HG03575 (cell line): ENCODE results near the gene XIRP2.

Experiments
- ATAC-seq: cut with Tn5 transposase; IDR thresholded peaks from one replicate; pipeline ENCODE4 v1.9.1; 2021; ENCODE audit not compliant: unreplicated experiment, insufficient number of reproducible peaks, low FRiP score; ENCODE audit errors: extremely low read depth

Gene XIRP2

DNA sequence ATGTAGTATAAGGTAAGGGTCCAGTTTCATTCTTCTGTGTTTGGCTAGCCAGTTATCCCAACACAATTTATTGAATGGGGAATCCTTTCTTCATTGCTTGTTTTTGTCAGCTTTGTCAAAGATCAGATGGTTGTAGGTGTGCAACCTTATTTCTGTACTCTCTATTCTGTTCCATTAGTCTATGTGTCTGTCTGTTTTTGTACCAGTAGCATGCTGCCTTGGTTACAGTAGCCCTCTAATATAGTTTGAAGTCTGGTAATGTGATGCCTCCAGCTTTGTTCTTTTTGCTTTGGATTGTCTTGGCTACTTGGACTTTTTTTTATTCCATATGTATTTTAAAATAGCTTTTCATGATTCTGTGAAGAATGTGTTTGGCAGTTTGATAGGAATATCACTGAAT, 222.1 kb downstream of the XIRP2 start:
- ATAC-seq: no peak

DNA sequence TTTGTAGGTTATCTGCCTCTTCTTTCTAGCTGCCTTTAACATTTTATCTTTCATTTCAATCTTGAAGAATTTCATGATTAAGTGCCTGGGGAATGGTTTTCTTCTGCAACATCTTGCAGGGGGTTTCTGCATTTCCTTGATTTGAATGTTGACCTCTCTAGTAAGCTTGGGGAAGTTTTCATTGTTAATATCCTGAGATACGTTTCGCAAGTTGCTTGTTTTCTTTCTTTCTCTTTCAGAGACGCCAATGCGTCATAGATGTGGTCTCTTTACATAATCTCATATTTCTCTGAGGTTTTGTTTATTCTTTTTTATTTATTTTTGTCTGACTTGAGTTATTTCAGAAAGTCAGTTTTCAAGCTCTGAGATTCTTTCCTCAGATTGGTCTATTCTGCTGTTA, 225.7 kb downstream of the XIRP2 start:
- no peak for ATAC-seq

DNA sequence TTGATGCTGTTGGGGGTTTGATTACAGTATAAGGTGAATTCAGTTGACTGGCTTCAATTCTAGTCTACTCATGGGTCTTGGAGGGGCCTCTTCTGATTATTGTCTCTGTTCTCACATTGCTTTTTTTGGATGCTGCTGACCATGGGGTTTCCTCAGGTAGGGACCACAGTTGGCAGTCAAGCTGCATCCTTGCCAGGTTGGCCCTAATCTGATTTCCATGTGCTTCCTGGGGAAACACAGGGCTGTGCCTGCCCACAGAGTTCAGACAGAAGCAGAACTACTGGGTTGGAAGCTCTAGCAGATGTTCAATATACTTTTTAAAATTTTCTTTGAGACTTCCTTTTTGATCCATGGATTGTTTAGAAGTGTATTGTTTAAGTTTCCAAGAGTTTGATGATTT, 227.3 kb downstream of the XIRP2 start:
- ATAC-seq: no peak

DNA sequence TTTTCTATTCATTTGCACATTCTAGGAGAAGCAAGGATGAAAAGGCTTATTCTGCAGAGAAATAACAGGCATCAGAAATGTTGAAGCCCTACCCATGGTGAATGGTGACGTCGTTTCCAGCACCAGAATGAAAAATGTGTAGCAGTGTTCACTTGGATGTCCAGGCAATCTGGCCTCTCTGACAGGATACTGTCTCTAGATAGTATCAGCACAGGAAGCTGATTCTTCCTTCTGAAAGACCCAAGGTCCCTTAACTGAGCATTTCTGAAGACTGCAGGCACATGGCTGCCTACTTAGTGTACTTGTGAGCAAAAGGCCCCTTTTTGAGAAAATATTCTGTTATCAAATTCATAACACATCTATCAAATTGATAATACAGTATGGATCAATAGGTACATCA, 234.1 kb downstream of the XIRP2 start:
- ATAC-seq: no peak

DNA sequence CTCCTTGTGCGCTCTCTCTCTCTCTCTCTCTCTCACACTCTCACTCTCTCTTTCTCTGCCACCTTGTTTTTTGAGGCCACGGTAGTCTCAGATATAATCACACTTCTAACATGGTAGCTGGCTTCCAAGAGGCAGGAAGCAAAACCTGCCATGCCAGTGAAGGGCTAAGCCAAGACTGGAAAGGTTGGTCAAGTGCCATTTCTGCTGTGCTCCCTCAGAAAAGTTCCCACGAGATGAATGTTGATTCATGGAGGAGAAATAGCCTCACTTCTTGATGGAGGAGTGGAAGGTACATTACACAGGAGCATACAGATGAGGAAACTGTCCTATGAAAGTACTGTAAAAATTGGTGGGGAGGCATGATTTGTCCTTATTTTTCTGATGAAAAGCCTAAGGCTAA, 237.9 kb downstream of the XIRP2 start:
- no peak for ATAC-seq

DNA sequence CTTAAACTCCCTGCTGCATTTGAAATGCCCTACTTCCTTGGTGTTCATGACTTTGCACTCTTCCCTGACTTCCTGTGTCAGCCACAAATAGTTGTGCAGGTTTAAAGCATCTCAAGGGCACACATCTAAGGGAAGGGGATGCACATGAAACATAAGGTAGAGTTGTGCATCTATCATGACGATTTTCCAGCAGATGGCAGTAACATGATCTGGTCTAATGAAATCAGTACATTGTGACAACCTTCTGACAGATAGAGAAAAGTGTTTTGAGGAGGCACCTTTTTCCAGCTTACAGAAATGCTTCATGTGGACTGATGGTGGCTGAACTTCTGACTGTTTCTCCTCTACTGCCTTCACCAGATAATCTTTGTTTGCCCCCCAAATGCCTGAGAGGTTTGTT, 238.9 kb downstream of the XIRP2 start:
- no peak for ATAC-seq

DNA sequence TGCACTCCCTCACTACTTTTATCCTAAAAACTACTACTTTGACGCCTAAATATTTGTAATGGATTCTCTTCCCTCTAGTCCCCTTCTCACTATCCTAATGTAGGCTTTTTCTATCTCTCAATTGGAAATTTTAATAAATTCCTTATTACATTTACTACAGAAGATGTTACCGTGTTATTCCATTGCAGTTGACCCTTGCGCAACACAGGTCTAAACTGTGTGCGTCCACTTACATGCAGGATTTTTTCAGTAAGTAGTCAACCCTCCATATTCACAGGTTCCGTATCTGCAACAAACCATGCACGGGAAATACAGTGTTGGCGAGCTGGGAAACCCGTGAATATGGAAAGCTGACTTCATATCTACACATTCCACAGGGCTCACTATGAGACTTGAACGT, 239.8 kb downstream of the XIRP2 start:
- ATAC-seq: no peak

DNA sequence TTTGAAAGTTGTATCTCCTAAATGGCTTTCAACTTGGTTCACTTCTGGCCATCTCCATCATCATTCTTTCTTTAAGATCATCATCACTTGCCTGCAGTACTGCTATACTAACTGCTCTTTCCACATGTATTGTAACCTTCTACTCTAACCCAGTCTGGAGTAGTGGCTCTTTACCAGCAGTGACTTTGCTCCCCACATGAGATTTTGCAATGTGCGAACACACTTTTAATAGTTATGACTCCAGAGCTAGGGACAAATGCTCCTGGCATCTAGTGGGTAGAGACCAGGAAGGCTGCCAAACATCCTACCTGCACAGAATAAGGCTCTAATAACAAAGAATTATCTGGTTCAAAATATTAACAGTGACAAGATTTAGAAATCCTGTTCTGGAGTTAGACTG, 243.8 kb downstream of the XIRP2 start:
- no peak for ATAC-seq

DNA sequence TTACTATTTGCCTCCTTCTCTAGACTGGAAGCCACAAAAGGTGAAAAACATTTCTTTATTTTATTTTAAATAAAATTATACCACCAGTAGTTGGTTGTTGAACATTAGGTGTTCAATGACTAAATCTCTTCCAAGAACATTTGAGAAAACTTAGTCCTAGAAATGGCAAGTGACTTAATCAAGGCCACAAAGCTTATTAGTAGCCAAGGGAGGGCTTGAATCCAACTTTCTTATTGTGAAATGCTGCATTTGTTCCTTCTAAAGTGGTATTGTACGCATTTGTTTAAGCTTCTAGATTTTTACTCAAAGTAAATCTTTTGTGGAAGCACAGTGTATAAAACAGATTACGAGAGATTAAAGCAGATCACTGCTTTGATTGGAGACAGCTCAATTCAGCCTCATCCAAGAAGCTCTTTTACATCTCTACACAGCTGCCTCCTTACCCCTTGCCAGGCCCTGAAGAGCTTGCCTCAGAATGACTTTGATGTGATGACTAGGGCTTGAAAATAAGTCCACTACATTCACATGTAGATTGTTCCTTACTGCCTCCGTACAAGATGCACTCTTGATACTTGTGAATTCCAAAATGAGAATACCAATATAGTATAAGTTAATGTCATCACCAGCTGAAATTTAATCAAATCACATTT, 244.8 kb downstream of the XIRP2 start:
- no peak for ATAC-seq

DNA sequence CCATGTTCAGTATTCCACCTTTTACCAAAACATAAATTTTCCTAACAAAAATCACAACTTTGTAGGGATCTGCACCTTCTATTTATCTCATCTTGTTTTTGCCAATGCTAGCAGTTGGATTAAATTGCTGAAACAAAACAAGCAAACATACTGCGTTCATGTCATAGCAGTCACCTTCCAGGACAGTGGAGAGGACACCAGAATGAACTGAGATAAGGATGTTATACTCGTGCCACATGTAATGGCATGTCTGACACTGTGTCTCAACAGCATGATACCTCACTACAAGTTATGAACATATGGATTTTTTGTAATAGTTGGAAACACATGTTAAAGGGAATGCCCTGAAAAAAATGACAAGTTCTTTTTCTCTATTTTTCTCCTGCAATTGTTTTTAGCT, 245.3 kb downstream of the XIRP2 start:
- ATAC-seq: no peak

DNA sequence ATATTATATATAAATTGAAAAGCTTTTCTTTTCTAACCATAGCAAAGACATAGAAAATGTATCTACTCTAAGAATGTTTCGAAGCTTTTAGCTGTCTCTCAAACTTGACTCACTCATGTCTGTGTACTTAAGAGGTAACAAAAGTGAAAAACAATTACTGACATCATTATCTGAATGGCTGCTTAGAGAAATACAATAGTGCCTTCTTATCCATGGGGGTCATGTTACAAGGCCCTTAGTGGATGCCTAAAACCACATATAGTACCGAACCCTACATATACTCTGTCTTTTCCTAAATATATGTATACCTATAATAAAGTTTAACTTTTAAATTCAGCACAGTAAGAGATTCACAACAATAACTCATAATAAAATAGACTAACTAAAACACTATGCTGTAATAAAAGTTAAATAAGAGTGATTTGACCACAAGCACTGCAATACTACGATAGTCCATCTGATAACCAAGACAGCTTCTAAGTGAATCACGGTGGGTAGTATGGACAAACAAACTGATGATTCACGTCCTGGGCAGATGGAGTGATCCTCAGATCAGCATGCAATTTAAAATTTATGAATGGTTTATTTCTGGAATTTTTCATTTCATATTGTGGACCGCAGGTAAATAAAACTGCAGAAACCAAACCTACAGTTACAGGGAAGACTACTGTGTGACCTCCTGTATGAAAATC, 246.2 kb downstream of the XIRP2 start:
- ATAC-seq: no peak

DNA sequence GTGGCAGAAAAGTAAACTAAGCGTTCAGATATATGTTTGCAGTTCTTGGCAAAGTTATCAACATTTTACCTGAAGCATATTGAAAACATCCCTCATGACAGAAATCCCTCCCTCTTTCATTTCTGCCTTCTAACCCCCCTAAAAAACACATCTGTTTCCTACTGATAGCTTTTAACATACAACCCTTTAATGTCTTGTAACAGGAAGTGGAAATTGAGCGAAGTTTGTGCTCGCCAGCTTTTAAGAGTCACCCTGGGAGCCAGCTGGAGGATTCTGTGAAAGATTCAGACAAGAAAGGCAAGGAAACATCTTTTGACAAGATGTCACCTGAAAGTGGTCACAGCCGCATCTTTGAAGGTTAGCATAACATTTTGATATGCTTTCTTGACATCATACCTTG, 247.4 kb downstream of the XIRP2 start:
- ATAC-seq: no peak

DNA sequence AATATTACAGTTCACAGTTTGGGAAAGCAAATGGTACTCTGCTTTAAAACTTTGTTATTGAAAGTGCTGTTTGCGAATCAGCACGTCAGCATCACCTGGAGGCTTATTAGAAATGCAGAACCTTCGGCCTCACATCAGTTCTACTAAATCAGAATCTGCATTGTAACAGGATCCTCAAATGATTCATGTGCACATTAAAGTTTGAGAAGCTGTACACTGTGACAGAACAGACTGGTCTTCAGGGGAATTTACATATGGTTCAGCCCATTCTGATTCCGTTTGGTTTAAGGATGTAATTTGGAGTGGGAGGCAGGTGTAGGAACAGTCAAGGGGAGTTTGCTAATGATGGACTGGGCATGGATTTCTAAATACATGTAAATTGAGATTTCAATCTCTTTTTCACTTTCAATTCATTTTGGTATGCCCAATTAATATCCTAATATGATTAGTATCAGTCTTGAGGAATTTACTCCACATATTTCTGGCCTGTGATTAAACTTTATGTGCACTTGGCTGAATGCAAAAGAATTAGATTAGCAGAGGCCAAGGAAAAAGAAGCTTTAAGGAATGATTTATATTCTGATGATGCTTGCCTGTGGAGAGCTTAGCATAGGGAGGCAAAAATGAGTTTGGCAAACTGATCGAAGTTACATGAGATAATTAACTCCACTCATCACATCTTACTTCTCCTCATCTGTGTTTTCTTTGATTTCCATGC, 248.8 kb downstream of the XIRP2 start:
- no peak for ATAC-seq

DNA sequence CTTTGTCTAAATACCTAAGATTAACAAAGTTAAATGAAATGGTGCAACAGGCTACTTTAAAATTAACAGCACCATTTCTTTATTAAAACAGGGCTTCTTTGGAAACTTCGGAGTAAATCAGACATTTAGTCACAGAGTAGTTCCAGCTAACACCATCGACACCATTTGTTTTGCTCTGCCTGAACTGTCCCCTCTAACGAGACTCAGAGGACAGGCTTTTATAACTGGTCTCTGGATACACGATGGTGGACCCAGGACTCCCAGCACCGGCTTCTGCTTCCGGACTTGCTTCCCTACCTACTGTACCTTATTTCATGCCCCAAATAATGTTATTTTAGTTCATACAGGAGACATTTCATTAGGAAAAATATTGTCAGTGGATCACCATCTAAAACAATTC, 252.1 kb downstream of the XIRP2 start:
- no peak for ATAC-seq

DNA sequence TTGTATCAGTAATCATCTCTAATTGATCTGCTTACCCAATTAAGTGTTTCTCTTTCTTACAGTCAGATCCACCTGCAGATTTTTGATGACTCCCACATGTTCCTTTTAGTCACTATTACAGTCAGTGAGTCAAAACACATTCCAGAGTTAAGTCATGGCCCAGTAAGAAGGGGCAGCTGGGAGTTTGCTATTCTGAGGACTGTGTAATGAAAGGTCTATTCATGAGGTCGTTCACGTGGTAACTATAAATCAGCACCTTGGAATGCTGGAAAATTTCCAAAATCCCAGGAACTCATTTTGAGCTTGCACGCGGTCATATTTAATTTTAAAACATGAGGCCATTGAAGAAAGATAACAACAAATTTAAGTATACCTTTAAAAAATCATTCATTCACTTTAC, 252.5 kb downstream of the XIRP2 start:
- no peak for ATAC-seq

DNA sequence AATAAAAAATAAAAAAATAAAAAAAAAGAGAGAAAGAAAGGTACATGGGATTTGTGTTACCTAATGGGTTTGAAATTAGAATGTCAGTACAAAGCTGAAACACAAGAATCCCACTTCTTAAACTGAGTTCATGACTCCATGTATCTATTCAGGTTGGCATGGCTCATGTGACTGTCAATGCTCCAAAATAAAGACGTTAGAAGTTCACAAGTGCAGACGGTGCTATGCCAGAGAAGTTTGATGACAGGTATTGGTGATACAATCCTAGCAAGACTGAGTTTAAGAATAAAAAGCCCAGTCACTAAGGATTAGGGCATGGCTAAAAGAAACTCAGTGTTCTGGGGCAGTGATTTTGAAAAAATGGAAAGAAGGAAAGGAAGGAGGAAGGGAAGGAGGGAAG, 254.3 kb downstream of the XIRP2 start:
- no peak for ATAC-seq

DNA sequence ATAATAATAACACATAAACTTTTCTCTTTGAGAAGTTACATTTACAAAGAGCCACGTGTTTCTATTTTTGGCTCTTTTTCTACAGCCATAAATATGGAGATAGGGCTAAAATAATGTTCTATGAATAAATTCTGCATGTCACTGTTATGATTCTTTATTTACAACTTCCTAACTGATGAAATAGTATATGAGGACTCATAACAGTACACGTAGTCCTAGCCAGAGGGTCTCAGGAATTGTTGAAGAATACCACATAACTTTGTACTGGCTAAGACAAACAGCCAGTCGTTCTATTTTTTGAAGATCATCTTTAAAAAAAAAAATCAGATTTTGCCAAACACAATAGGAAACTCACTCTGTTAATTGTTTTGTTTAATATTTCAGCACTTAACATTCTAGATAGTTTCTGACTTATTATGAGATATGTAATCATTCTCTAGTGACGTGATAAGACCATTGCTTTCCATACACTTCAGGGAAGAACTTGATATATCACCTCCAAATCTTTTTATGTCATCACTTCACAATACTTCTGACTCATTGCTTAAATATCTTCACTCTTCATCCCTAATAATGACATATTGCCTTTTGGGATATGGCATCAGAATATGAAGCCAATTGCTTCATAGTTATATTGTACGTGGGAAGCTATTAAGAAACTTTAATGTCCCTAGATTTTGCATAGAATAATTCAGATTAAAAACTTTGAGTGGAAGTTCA, 256.1 kb downstream of the XIRP2 start:
- no peak for ATAC-seq

DNA sequence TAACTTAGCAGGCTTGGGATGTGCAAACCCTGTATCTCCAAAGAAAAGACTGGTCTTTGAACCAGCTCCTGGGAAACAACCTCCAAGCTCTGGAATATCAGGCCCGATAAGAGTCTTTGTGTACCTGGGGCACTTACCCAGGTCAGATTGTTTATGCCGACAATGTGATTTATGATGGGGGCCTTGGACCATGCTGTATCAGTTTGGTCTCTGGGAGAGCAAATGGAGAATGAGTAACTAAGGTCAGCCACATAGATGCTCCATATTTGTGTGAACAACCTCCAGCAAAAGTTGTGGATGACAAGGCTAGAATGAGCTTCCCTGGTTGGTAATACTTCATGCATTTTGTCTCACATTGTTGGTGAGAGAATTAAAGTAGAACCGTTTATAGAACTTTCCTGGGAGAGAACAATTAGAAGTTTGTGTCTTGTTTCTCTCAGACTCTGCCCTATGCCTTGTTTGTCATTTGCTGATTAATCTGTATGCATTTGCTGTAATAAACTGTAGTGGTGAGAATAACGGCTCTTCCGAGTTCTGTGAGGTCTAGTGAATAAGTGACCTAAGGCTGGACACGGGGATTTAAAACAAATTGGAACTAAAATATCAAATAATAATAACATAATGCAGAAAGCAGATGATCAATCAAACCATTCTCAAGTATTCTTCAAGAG, 259.1 kb downstream of the XIRP2 start:
- no peak for ATAC-seq

DNA sequence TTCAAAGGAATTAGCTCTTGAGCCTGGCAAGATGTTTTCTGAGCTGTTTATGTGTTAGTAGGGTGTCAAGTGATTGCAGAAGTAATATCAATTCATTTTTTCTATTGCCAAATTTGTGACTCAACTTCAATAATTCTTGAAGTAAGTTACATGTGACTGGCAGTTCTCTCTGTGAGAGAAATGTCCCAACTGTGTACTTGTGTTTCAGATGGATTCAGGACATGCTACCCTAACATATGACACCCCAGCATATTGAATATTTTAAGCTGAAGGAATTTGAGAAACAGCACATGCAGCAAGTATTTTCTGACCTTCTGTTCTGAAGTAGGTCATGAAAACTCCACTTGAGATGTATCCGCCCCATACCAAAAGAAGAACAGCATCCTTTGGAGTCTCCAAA, 263.6 kb downstream of the XIRP2 start:
- ATAC-seq: no peak
